ENCODE results near the gene MOV10.

MOV10 gene

GRCh38 chr1:112674440-112674985 is at the start of gene MOV10:
MOV10 (plus strand) TSS chr1:112674659; CDS start chr1:112674913, 254 bp downstream.
- peak in 36 of 56 donors; percentile 27 to 80 (median 59) for DNase-seq

GRCh38 chr1:112625696-112626095 is 48.8 kb upstream of the MOV10 start:
- DNase-seq, result peak in 6 of 56 donors; percentile 3 to 65 (median 5)

- no peak for DNase-seq
These were observed 48.3 kb upstream of the MOV10 start for GRCh38 chr1:112626193-112626592.

GRCh38 chr1:112626887-112627286 is 47.6 kb upstream of the MOV10 start:
- DNase-seq, result no peak

GRCh38 chr1:112628516-112628915 is 45.9 kb upstream of the MOV10 start:
- no peak for DNase-seq

- no peak for DNase-seq
These were observed 45.2 kb upstream of the MOV10 start for GRCh38 chr1:112629256-112629655.

- DNase-seq, result no peak
These were observed 40.8 kb upstream of the MOV10 start for GRCh38 chr1:112633628-112634027.

- no peak for DNase-seq
These were observed 40.1 kb upstream of the MOV10 start for GRCh38 chr1:112634367-112634766.

- no peak for DNase-seq
These were observed 38.4 kb upstream of the MOV10 start for GRCh38 chr1:112636056-112636455.

GRCh38 chr1:112636597-112637253 is 37.7 kb upstream of the MOV10 start:
- DNase-seq, result no peak

GRCh38 chr1:112637254-112638109 is 37.0 kb upstream of the MOV10 start:
- DNase-seq, result peak in 27 of 56 donors; percentile 5 to 56 (median 20)

- no peak for DNase-seq
These were observed 36.4 kb upstream of the MOV10 start for GRCh38 chr1:112638110-112638428.

- DNase-seq, result peak in 8 of 56 donors; percentile 9 to 35 (median 18)
These were observed 34.0 kb upstream of the MOV10 start for GRCh38 chr1:112640437-112640836.

GRCh38 chr1:112643080-112643479 is 31.4 kb upstream of the MOV10 start:
- DNase-seq, result no peak

- no peak for DNase-seq
These were observed 28.2 kb upstream of the MOV10 start for GRCh38 chr1:112646225-112646624.

GRCh38 chr1:112651205-112651604 is 23.3 kb upstream of the MOV10 start:
- no peak for DNase-seq

GRCh38 chr1:112665857-112666256 is 8.6 kb upstream of the MOV10 start:
- no peak for DNase-seq

- DNase-seq, result no peak
These were observed 7.5 kb upstream of the MOV10 start for GRCh38 chr1:112666946-112667345.

GRCh38 chr1:112672009-112672408 is 2.5 kb upstream of the MOV10 start:
- DNase-seq, result no peak

GRCh38 chr1:112672842-112673241 is 1.6 kb upstream of the MOV10 start:
- no peak for DNase-seq

GRCh38 chr1:112673592-112674439 is 643 bp upstream of the MOV10 start:
- DNase-seq, result peak in 8 of 56 donors; percentile 1 to 53 (median 10)
